CD8-positive, alpha-beta memory T cell (primary cell): ENCODE results near the gene LMBR1. TPM values are rescaled to one million over a fixed set of nuclear protein-coding genes. Genes with fewer than 3 reads are reported as not detected.
"Not testable (repeated sequence)": the region's sequence is repeated elsewhere in the genome, so short reads cannot be mapped to it uniquely, and the experiment has no call there.

Experiments
- CTCF ChIA-PET: fragments of 350-600 bp; sonication (Branson Sonifier 250); formaldehyde crosslinking; loops from one replicate; lab custom pipeline; 2021; ENCODE audit warnings: antibody characterized with exemption; lab: Charles Lee
- POLR2A ChIA-PET: fragments of 350-600 bp; sonication (Branson Sonifier 250); formaldehyde crosslinking; loops from one replicate; lab custom pipeline; 2021; ENCODE audit warnings: antibody characterized with exemption; lab: Charles Lee
- DNase-seq, 5 donors: peaks; one replicate each; pipeline versions ENCODE4 v3.0.0 to v3.0.0-alpha.2; 2020 to 2022; ENCODE audit warnings: mixed read lengths in 1 of 5
- H3K27ac ChIP-seq: one replicate; pipeline ENCODE4 v1.7.0; 2013; ENCODE audit warnings: low read depth, mild to moderate bottlenecking, low read length, moderate library complexity
- H3K27me3 ChIP-seq: 2 replicates; pipeline ENCODE4 v1.7.0; 2013; ENCODE audit warnings: low read length, mild to moderate bottlenecking; ENCODE audit not compliant: insufficient read depth, poor library complexity, severe bottlenecking
- H3K36me3 ChIP-seq: 2 replicates; pipeline ENCODE4 v1.7.0; 2013; ENCODE audit warnings: mild to moderate bottlenecking, low read length, moderate library complexity; ENCODE audit not compliant: insufficient read depth
- H3K4me1 ChIP-seq: 2 replicates; pipeline ENCODE4 v1.7.0; 2013; ENCODE audit warnings: mild to moderate bottlenecking, low read length, moderate library complexity; ENCODE audit not compliant: insufficient read depth
- H3K4me3 ChIP-seq: 2 replicates; pipeline ENCODE4 v1.7.0; 2013; ENCODE audit warnings: mild to moderate bottlenecking, low read length
- H3K9me3 ChIP-seq: 2 replicates; pipeline ENCODE4 v1.7.0; 2013; ENCODE audit warnings: mild to moderate bottlenecking, low read length
- H3K27ac Mint-ChIP-seq, 8 donors: one replicate each; pipeline ENCODE4 v1.8.0; 2020 to 2021; ENCODE audit warnings: mixed read lengths in 8 of 8, mild to moderate bottlenecking in 6 of 8, inconsistent platforms in 3 of 8, moderate library complexity in 3 of 8
- H3K27me3 Mint-ChIP-seq, 2 donors: one replicate each; pipeline ENCODE4 v1.8.0; 2020 to 2021; ENCODE audit warnings: mixed read lengths in 2 of 2, mild to moderate bottlenecking in 1 of 2, moderate library complexity in 1 of 2
- H3K36me3 Mint-ChIP-seq, 3 donors: one replicate each; pipeline ENCODE4 v1.8.0; 2020 to 2021; ENCODE audit warnings: mixed read lengths in 3 of 3, inconsistent platforms in 1 of 3, mild to moderate bottlenecking in 1 of 3
- H3K4me1 Mint-ChIP-seq, 3 donors: one replicate each; pipeline ENCODE4 v1.8.0; 2020 to 2021; ENCODE audit warnings: mixed read lengths in 3 of 3, inconsistent platforms in 1 of 3, mild to moderate bottlenecking in 1 of 3
- H3K4me3 Mint-ChIP-seq, 7 donors: one replicate each; pipeline ENCODE4 v1.8.0; 2020 to 2021; ENCODE audit warnings: mixed read lengths in 7 of 7, mild to moderate bottlenecking in 6 of 7, moderate library complexity in 4 of 7, inconsistent platforms in 2 of 7
- H3K9me3 Mint-ChIP-seq, 5 donors: one replicate each; pipeline ENCODE4 v1.8.0; 2020 to 2022; ENCODE audit warnings: mixed read lengths in 5 of 5, mild to moderate bottlenecking in 3 of 5, moderate library complexity in 2 of 5, inconsistent platforms in 1 of 5
- polyA plus RNA-seq: library from polyadenylated mRNA; unstranded; fragments of 300-500 nt; fragmentation: Illumina TruSeq; gene quantifications from one replicate; pipeline ENCODE4 v1.2.3, GENCODE V29; 2021
- total RNA-seq, 2 experiments: library from RNA; stranded (reverse); gene quantifications; one replicate each; pipeline ENCODE4 v1.2.3, GENCODE V29; 2021

The LMBR1 gene
- total and polyA plus RNA-seq, 3 experiments from 2014 or later, result 26.8 to 51.9 (median 49.2) TPM

GRCh38 chr7:156886020-156886795 lies 6.8 kb downstream of the LMBR1 start:
- Histone ChIP-seq H3K4me1 (peaks cover under 1% of the 10 kb centered on the region), H3K27ac (no peak overlapping the region), H3K9me3 (no peaks in the 10 kb centered on the region), H3K36me3 (peaks cover 3% of the 10 kb centered on the region), H3K4me3 (no peak overlapping the region), H3K27me3 (no peaks in the 10 kb centered on the region)
- Mint-ChIP-seq H3K9me3 (peaks cover 0 to 2% (median 0%) of the 10 kb centered on the region in 5 donors), H3K4me3 (no peak overlapping the region), H3K36me3 (peaks cover 7 to 34% (median 13%) of the 10 kb centered on the region in 3 donors), H3K27me3 (no peaks in the 10 kb centered on the region), H3K27ac (no peak overlapping the region), H3K4me1 (peaks cover 32 to 72% (median 61%) of the 10 kb centered on the region in 3 donors)
- CTCF ChIA-PET, result no interaction called here
- POLR2A ChIA-PET, result no interaction called here
- no peak for DNase-seq

DNA sequence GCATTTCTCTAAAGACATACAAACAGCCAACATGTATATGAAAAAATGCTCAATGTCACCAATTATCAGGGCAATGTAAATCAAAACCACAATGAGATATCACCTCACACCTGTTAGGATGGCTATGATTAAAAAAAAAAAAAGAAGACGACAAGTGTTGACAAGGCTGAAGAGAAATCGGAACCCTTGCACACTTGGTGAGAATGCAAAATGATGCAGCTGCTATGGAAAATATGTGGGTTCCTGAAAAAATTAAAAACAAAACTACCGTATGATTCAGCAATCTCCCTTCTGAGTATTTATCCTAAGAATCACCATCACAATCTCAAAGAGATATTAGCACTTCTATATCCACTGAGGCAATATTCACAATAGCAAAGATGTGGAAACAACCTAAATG lies 11.3 kb downstream of the LMBR1 start:
- ChIA-PET POLR2A (no interaction called here), CTCF (no interaction called here)
- Histone ChIP-seq H3K36me3 (peaks cover under 1% of the 10 kb centered on the region), H3K4me3 (no peak overlapping the region), H3K9me3 (no peaks in the 10 kb centered on the region), H3K4me1 (no peaks in the 10 kb centered on the region), H3K27ac (no peak overlapping the region), H3K27me3 (no peaks in the 10 kb centered on the region)
- Mint-ChIP-seq H3K4me3 (peak overlapping the region in 1 of 7 donors; percentile 10), H3K4me1 (peaks cover 46 to 79% (median 68%) of the 10 kb centered on the region in 3 donors), H3K27me3 (no peaks in the 10 kb centered on the region), H3K9me3 (peaks cover 0 to 18% (median 14%) of the 10 kb centered on the region in 5 donors), H3K27ac (peak overlapping the region in 3 of 8 donors; percentile 12 to 25 (median 16)), H3K36me3 (peaks cover 23 to 50% (median 36%) of the 10 kb centered on the region in 3 donors)
- no peak for DNase-seq

DNA sequence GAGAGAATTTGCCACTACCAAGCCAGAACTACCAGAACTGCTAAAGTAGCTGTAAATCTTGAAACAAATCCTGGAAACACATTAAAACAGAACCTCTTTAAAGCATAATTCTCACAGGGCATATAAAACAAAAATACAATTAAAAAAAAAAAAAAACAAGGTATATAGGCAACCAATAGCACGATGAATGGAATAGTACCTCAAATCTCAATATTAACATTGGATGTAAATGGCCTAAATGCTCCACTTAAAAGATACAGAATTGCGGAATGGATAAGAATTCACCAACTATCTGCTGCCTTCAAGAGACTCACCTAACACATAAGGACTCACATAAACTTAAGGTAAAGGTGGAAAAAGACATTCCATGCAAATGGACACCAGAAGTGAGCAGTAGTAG lies 17.2 kb downstream of the LMBR1 start:
- H3K36me3 Mint-ChIP-seq, result peaks cover 26 to 58% (median 53%) of the 10 kb centered on the region in 3 donors
- Histone ChIP-seq H3K27me3 (no peaks in the 10 kb centered on the region), H3K9me3 (no peaks in the 10 kb centered on the region), H3K4me1 (no peaks in the 10 kb centered on the region), H3K27ac (no peak overlapping the region), H3K4me3 (no peak overlapping the region), H3K36me3 (no peaks in the 10 kb centered on the region)
- no peaks in the 10 kb centered on the region for H3K27me3 Mint-ChIP-seq
- CTCF ChIA-PET, result interaction anchor here (1.3 kb wide), 1 partner anchor 89 kb away, joined by 3 read pairs; no protein-coding TSS in a partner anchor
- H3K9me3 Mint-ChIP-seq, result peaks cover 4 to 31% (median 27%) of the 10 kb centered on the region in 5 donors
- H3K4me1 Mint-ChIP-seq, result peaks cover 39 to 73% (median 59%) of the 10 kb centered on the region in 3 donors
- DNase-seq, result no peak
- no peak overlapping the region for H3K27ac Mint-ChIP-seq
- no peak overlapping the region for H3K4me3 Mint-ChIP-seq
- POLR2A ChIA-PET, result interaction anchor here (0.6 kb wide), 1 partner anchor 1113 kb away, joined by 3 read pairs; no protein-coding TSS in a partner anchor

GRCh38 chr7:156868363-156868762 lies 24.6 kb downstream of the LMBR1 start:
- H3K36me3 Mint-ChIP-seq, result peaks cover 17 to 36% (median 18%) of the 10 kb centered on the region in 3 donors
- H3K4me3 Mint-ChIP-seq, H3K27me3 Mint-ChIP-seq, H3K36me3 ChIP-seq, H3K27ac ChIP-seq, DNase-seq, H3K4me1 ChIP-seq, POLR2A ChIA-PET, H3K9me3 ChIP-seq, H3K27me3 ChIP-seq, H3K9me3 Mint-ChIP-seq, H3K4me3 ChIP-seq, CTCF ChIA-PET, H3K27ac Mint-ChIP-seq: not testable (repeated sequence)
- peaks cover 24 to 61% (median 48%) of the 10 kb centered on the region in 3 donors for H3K4me1 Mint-ChIP-seq

DNA sequence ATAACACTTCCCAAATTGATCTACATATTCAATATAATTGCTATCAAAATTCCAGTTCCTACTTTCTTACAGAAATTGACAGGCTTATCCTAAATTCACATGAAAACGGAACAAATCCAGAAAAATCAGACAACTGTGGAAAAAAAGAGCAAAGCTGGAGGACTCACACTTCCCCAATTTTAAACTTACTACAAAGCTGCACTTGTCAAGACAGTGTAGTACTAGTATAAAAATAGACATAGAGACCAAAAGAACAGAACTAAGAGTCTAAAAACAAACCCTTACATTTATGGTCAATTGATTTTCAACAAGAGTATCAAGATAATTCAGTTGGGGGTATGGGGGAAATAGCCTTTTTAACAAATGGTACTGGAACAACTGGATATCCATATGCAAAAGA lies 27.5 kb downstream of the LMBR1 start:
- Mint-ChIP-seq H3K4me1 (peaks cover 15 to 38% (median 36%) of the 10 kb centered on the region in 3 donors), H3K27me3 (no peaks in the 10 kb centered on the region), H3K27ac (peak overlapping the region in 2 of 8 donors; percentile 4 to 80), H3K36me3 (peaks cover 19 to 47% (median 31%) of the 10 kb centered on the region in 3 donors), H3K9me3 (peaks cover 6 to 15% (median 7%) of the 10 kb centered on the region in 5 donors), H3K4me3 (no peak overlapping the region)
- CTCF ChIA-PET, result no interaction called here
- H3K4me1 ChIP-seq, result no peaks in the 10 kb centered on the region
- H3K27me3 ChIP-seq, result no peaks in the 10 kb centered on the region
- DNase-seq, result no peak
- H3K9me3 ChIP-seq, result no peaks in the 10 kb centered on the region
- no peak overlapping the region for H3K4me3 ChIP-seq
- H3K36me3 ChIP-seq, result peaks cover 4% of the 10 kb centered on the region
- POLR2A ChIA-PET, result no interaction called here
- no peak overlapping the region for H3K27ac ChIP-seq

GRCh38 chr7:156862022-156862421 lies 31.0 kb downstream of the LMBR1 start:
- peaks cover 37 to 68% (median 61%) of the 10 kb centered on the region in 3 donors for H3K36me3 Mint-ChIP-seq
- H3K9me3 Mint-ChIP-seq, result peaks cover 18 to 48% (median 26%) of the 10 kb centered on the region in 5 donors
- H3K9me3 ChIP-seq, DNase-seq, H3K27me3 Mint-ChIP-seq, H3K27ac Mint-ChIP-seq, H3K4me3 ChIP-seq, H3K36me3 ChIP-seq, H3K27ac ChIP-seq, H3K4me1 ChIP-seq, POLR2A ChIA-PET, H3K27me3 ChIP-seq, CTCF ChIA-PET, H3K4me3 Mint-ChIP-seq: not testable (repeated sequence)
- H3K4me1 Mint-ChIP-seq, result peaks cover 13 to 27% (median 25%) of the 10 kb centered on the region in 3 donors

DNA sequence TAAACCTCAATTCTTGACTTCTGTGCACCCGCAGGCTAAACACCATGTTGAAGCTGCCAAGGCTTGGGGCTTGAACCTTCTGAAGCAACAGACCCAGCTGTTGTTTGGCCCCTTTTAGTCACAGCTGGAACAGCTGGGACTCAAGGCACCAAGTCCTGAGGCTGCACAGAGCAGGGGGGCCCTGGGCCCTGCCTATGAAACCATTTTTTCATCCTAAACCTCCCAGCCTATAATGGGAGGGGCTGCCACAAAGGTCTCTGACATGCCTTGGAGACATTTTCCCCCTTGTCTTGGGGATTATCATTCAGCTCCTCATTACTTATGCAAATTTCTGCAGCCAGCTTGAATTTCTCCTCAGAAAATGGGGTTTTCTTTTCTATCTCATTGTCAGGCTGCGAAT lies 31.8 kb downstream of the LMBR1 start:
- H3K4me1 ChIP-seq, result no peaks in the 10 kb centered on the region
- no peak overlapping the region for H3K27ac Mint-ChIP-seq
- CTCF ChIA-PET, result no interaction called here

GRCh38 chr7:156860099-156860498 lies 32.9 kb downstream of the LMBR1 start:
- H3K4me3 ChIP-seq, POLR2A ChIA-PET, H3K4me3 Mint-ChIP-seq, H3K4me1 ChIP-seq, H3K27ac Mint-ChIP-seq, H3K9me3 ChIP-seq, H3K27me3 Mint-ChIP-seq, CTCF ChIA-PET, H3K36me3 ChIP-seq, H3K27ac ChIP-seq, DNase-seq, H3K27me3 ChIP-seq: not testable (repeated sequence)
- Mint-ChIP-seq H3K4me1 (peaks cover 11 to 19% (median 18%) of the 10 kb centered on the region in 3 donors), H3K9me3 (peaks cover 25 to 58% (median 30%) of the 10 kb centered on the region in 5 donors), H3K36me3 (peaks cover 39 to 78% (median 71%) of the 10 kb centered on the region in 3 donors)

More for the DNA sequence above, 31.8 kb downstream of the LMBR1 start:
- no peaks in the 10 kb centered on the region for H3K27me3 ChIP-seq
- Mint-ChIP-seq H3K36me3 (peaks cover 37 to 68% (median 67%) of the 10 kb centered on the region in 3 donors), H3K9me3 (peaks cover 20 to 52% (median 30%) of the 10 kb centered on the region in 5 donors), H3K27me3 (no peaks in the 10 kb centered on the region), H3K4me3 (no peak overlapping the region), H3K4me1 (peaks cover 14 to 24% (median 24%) of the 10 kb centered on the region in 3 donors)
- H3K9me3 ChIP-seq, result no peaks in the 10 kb centered on the region
- POLR2A ChIA-PET, result no interaction called here
- H3K4me3 ChIP-seq, result no peak overlapping the region
- peaks cover 4% of the 10 kb centered on the region for H3K36me3 ChIP-seq
- H3K27ac ChIP-seq, result no peak overlapping the region
- DNase-seq, result no peak
